NCI-H2107 (cell line): Measurements from ENCODE around the gene HHIP.

Experiments used
- DNase-seq: peaks from one replicate; lab custom pipeline; 2025; lab: John Stamatoyannopoulos, UW

HHIP gene

DNA sequence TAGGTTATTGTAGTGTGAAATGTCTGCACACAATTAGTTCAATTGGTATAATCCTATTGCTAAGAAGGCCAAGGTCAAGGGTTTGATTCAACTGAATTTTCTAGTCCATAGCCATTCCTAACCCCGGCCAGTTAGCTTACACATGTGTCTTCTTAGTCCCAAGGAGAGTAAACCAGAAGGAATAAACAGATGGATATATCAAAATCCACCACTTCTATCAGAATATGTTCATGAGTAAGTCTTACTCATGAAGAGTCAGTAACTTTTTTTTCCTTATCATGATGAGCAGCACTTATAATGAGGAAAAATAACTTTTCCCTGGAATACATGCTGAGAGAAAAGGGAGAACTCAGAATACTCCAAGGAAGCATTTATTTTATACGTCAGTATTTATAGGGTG is 9.5 kb downstream of the HHIP start:
- no peak for DNase-seq

GRCh38 chr4:144656850-144657249 is 10.9 kb downstream of the HHIP start:
- DNase-seq = no peak

- DNase-seq = no peak
Observed at GRCh38 chr4:144658015-144658567, 12.1 kb downstream of the HHIP start.

- no peak for DNase-seq
Observed at GRCh38 chr4:144658903-144659302, 12.9 kb downstream of the HHIP start.

- no peak for DNase-seq
Observed at GRCh38 chr4:144659447-144659846, 13.5 kb downstream of the HHIP start.

DNA sequence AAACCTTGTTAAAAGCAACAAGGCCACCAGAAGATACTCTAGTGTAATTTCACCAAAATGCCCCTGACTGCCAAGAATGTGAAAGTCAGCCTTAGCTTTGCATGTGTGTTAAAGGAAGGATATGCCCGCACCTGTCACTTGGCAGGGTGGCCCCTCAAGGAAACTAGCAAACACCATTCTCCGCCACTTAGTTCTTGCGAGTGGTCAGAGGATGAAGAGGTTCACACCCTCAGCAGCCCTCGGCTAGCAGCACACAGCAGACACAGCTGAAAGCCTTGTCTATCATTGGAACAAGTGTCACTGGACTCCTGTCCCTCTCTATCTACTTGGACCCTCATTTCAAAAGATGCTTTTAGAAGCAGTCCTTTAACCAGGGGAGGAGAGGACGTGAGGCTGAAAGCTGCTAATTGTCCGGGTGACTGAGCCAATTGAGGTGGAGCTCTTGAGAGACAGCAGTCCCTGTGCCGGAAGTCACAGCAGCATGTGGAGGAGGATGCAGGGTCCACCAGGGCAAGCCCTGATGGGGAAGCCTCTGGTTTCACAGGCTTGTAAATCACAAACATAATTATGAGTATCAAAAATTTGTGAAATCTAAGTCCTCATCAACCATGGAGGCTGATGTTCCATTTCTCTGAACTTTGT is 18.0 kb downstream of the HHIP start:
- DNase-seq = no peak

DNA sequence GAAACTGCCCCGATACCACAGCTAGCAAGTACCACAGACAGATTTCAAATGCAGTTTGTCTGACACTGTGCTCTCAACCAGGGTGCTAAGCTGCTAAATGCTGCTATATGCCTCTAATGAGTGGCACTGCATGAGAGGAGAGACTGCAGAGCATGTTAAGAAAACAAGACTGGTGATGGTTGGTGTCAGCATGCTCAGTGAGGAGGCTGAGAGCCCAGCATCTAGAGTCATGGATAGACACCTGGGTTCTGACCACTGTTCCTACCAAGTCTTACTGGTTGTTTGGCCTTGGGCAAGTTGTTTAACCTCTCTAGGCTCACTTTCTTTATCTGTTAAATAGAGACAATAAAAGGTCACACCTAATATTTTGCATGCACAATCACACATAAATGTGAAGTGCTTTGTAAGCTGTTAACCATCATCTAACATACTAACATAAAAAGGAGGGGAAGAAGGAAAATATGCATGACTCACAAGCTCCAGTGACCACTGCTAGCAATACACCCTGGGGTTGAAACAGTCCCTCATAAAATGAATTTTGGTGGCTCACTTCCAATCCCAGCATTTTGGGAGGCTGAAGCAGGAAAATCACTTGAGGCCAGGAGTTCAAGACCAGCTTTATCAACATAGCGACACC is 20.7 kb downstream of the HHIP start:
- DNase-seq = no peak

- no peak for DNase-seq
Observed at GRCh38 chr4:144667500-144667899, 21.5 kb downstream of the HHIP start.

DNA sequence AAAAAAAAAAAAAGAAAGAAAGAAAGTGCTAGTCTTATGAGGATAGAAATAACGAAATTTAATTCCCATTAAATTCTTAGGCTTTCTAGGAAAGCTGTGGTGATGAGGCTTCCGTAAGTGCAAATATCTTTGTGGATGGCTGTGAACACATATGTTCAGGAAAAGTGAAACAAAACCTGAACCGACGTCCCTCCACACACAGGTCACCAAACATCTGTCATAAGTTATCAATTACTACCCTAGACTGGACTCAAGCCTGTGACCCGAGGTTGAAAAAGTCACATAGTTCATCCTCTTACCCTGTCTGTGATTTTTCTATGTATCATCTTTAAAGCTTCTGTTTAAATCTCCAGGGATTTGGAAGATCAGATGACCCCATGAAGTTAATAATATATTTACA is 24.8 kb downstream of the HHIP start:
- DNase-seq = no peak

DNA sequence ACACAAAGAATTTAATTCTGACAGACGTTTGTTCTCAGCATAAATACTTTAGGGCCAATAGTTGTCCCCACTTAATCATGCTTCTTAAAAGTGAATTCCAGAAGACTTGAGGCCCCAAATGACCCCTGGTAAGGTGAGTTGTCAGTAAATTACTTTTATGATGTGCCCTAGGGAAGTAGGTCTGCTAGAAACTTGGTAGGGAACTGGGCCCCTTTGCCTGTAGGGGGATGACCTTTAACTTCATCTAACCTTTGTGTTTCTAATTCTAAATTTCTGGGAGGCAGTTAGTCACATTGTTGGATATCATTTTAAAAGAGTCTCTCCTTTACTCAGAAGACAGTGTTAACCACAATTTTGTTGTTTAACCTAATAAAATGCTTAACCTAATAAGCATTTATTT is 28.8 kb downstream of the HHIP start:
- DNase-seq = no peak

DNA sequence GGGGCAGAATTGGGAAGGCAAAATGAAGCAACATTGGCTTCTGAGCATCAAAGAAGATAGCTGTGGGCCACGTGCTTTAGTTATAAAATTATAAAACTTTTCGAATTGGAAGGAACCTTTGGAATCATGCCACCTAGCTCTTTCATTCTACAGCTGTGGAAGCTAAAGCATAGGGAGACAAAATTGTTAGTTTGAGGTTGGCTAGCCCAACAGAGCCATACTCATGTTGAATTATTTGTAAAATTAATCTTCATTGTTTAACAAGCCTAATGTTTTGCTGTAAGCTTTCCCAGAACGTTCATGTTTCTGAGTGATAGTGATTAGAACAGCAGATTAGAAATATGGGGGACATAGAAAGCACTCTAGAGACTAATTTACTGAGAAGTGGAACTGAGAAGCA is 35.9 kb downstream of the HHIP start:
- DNase-seq = no peak

- no peak for DNase-seq
Observed at GRCh38 chr4:144683516-144683915, 37.6 kb downstream of the HHIP start.

DNA sequence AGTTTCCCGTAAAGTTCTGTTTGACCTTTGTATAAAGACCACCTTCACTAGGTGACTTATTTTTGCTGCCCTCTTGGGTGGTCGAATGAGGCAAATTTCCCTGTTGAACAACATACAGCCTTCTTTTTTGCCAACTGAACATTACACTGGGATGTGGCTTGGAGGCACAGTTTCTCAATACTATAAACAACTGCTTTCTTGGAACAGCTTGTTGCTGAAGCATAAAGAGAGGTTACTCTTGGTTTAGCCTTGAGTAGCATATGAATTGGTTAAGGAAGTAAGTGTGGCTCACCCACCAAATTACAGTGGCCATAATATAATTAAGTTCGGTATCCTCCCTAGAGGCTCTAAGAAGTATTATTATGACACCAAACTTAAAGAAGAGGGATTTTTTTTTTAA is 40.0 kb downstream of the HHIP start:
- DNase-seq = no peak

DNA sequence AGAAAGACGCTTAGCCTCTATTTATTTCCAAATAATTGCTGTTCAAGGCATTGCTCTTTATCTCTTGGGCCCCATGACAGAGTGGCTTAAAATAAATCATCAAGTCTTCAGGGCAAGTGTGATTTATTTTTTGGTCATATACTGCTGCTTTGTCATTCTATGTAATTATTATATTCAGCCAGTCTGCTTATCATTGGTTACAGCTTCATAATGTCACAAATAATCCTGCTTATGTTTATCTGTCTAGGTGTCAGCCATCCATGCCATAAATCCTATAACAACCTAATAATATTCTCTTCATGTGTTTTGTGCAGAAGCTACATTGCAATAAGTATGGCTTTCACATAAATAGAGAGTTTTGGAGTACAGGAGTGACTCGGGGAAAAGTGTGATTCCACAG is 41.0 kb downstream of the HHIP start:
- no peak for DNase-seq

DNA sequence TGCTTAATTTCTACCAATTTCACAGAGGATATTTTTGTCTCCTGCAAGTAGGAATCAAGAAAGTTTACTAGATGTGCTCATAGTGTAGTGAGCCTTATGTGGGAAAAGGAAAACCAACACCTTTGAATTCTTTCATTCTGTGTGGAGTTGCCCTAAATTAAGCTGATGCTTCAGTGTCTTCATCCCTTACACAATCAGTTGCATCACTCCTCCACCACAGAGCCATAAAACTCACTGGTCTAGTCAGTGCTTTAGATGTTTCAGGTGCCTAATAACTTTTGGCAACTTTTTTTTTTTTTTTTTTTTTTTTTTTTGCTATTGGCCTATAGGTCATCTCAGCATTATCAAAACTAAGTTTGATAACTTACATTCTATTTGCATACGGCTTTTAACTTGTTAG is 41.5 kb downstream of the HHIP start:
- no peak for DNase-seq

DNA sequence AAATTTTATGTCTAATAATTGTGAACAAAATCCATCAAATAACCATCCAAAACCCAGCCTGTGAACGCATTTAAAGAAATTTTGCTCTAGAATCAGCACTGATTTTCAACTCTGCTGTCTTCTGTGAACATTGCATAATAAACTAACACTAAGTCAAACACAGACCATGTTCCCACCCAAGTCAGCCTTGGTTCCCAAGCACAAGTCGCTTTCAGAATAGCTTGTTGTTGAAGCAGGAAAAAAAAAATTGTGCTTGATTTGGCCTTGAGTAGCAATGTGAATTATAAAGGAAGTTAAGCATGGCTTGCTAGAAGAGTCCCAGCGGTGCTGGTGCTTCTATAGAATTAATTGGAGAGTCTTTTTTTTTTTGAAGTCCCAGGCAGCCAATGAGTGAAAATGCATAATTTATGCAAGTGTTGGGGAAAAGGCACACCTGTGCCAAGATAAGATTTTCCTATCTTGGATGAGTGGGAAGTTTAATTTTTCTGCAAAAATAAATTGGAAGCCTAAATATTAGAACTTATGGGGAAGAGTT is 42.1 kb downstream of the HHIP start:
- no peak for DNase-seq

GRCh38 chr4:144689125-144689524 is 43.2 kb downstream of the HHIP start:
- DNase-seq = no peak

DNA sequence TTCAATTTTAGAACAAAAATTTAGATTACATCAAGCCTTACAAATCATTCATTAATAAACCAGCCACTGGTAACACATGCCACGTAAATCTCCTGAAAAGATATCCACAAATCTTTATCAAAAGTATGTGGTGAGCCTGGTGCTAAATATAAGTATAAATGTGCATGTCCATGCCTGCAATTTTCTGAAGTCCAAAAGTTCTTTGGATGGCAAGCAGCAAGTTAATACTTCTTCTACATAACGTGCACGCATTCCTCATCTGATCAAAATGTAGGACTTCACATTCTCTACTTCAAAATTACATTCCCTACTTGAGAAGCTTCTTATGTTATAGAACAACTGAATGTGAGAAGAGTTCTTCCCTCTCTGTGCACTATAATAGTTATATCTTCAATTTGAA is 49.8 kb downstream of the HHIP start:
- DNase-seq = no peak

DNA sequence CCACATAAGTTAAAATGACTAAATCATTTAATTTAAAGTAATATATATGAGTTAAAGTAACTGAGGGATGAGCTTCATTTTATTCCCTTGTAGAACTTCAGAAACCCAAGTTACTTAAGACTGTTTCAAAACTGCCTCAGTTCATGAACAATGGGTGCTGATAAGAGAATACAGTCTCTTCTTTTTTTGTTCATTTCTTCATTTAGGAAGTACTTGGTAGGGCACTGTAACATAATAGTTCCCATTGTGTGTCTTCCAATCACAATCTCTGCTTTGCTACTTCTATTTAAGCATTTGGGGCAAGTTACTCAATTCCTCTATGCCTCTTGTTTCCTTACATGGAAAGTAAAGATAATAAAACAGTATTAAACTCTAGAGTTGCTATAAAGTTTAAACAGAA is 50.4 kb downstream of the HHIP start:
- no peak for DNase-seq

DNA sequence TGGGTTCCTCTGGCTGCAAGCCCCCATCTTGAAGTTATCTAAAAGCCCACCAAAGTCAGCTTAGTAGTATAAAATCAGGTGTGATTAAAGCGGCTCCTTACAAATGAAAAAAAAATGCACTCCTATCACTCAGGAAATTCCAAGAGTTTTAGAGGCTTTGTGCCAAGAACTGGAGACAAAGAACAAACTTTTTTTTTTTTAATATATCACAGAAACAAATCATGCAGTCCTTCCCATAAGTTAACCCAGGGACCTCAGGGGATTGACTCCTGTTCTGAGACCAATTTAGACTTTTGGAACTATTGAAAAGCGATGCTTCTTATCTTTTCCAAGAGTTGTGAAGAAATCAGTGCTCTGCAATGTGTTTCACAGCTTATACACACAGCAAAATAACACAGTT is 53.6 kb downstream of the HHIP start:
- no peak for DNase-seq

DNA sequence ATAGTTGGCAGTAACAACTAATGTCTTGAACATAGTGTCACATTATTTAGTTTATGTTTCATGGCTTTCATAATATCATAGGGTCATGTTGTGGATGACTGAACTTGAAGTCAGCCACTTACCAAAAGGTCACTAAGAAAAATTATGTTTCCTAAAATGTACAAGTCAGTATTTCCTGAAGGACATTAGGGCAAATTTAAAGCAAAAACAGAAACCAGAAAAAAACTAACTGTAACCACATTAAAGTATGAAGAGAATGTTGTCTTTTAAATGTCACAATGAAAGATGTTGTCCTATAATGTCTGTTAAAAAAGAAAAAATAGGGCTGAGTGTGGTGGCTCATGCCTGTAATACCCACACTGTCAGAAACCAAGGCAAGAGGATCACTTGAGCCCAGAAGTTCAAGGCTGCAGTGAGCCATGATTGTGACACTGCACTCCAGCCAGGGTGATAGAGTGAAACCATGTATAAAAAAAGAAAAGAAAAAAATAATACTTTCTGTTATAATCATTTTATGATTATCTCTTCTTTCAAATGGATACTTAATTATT is 55.8 kb downstream of the HHIP start:
- DNase-seq = no peak

- no peak for DNase-seq
Observed at GRCh38 chr4:144703494-144703893, 57.5 kb downstream of the HHIP start.
